HFFc6 (cell line): ENCODE data around the gene ATP6V0C. TPM values are rescaled to one million over a fixed set of nuclear protein-coding genes. Genes with fewer than 3 reads are reported as not detected.

Experiments
- DNase-seq: peaks from one replicate; pipeline ENCODE4 v3.0.0-alpha.2; 2018
- H3K27ac Mint-ChIP-seq: 2 replicates; pipeline ENCODE4 v1.8.0; 2020; ENCODE audit warnings: mild to moderate bottlenecking, mixed read lengths
- H3K27me3 Mint-ChIP-seq: 2 replicates; pipeline ENCODE4 v1.8.0; 2021; ENCODE audit warnings: mild to moderate bottlenecking, moderate library complexity, mixed read lengths; ENCODE audit not compliant: insufficient read depth
- H3K36me3 Mint-ChIP-seq: 2 replicates; pipeline ENCODE4 v1.8.0; 2021; ENCODE audit warnings: low read depth, mixed read lengths
- H3K4me1 Mint-ChIP-seq: 2 replicates; pipeline ENCODE4 v1.8.0; 2020; ENCODE audit warnings: low read depth, mixed read lengths
- H3K4me3 Mint-ChIP-seq: 2 replicates; pipeline ENCODE4 v1.8.0; 2020; ENCODE audit warnings: mild to moderate bottlenecking, moderate library complexity, mixed read lengths
- H3K9me3 Mint-ChIP-seq: 2 replicates; pipeline ENCODE4 v1.8.0; 2020; ENCODE audit warnings: mild to moderate bottlenecking, mixed read lengths
- total RNA-seq, 6 experiments: library from RNA; stranded (reverse); fragmentation: NEBNext Ultra II Directional; extraction: Animal tissue kit (Norgen Biotek cat#: 25700); gene quantifications; 2 replicates in 1 of 6; 3 replicates in 5 of 6; pipeline ENCODE4 v1.2.3, GENCODE V29; 2021
- TF ChIP-seq, protein P1 (sequence below): fragments of 200-600 bp; sonication (generic); IDR thresholded peaks from 2 replicates; pipeline ENCODE4 v1.5.0; 2021; ENCODE audit warnings: antibody characterized with exemption, mild to moderate bottlenecking

Gene ATP6V0C
- total RNA-seq, 6 experiments from 2014 or later, result 303 to 341 (median 309) TPM

DNA sequence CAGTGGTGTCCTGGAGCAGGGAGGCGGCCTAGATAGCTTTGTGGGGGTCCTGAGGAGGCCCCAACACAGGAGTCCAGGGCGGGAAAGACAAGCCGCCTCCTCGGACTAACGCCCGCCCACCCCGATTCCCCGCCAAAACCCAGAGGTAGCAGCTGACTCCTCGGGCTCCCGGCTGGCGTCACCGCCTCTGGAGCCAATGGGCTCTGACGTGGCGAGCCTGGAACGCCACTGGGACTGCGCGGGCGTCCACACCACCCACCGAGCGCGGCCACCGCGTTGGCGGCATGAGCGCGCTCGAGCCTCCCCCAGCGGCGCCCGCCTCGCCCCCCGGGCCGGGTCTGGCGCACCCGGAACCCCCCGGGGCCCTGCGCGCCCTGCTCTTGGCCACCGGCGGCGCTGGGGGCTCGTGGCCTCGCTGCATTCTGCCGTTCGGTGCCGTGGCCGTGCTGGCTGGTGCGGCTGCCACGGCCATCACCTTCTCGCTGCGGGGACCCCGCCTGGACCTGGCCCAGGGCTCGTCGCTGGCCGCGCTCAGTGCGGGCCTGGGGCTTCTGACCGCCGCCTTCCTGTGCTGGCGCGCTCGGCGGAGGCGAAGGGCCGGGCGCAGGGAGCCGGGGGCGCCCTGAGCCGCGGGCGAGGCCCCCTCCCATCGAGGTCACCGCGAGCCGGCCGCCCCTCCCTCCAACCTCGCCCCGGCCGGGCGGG lies 46.1 kb upstream of the ATP6V0C start:
- Mint-ChIP-seq H3K4me3 (peak overlapping the region; percentile 71), H3K9me3 (no peaks in the 10 kb centered on the region), H3K27ac (no peak overlapping the region), H3K36me3 (no peaks in the 10 kb centered on the region), H3K4me1 (peaks cover 6% of the 10 kb centered on the region), H3K27me3 (peaks cover 4% of the 10 kb centered on the region)
- DNase-seq, result peak; percentile 46
- TF ChIP-seq, protein P1, sequence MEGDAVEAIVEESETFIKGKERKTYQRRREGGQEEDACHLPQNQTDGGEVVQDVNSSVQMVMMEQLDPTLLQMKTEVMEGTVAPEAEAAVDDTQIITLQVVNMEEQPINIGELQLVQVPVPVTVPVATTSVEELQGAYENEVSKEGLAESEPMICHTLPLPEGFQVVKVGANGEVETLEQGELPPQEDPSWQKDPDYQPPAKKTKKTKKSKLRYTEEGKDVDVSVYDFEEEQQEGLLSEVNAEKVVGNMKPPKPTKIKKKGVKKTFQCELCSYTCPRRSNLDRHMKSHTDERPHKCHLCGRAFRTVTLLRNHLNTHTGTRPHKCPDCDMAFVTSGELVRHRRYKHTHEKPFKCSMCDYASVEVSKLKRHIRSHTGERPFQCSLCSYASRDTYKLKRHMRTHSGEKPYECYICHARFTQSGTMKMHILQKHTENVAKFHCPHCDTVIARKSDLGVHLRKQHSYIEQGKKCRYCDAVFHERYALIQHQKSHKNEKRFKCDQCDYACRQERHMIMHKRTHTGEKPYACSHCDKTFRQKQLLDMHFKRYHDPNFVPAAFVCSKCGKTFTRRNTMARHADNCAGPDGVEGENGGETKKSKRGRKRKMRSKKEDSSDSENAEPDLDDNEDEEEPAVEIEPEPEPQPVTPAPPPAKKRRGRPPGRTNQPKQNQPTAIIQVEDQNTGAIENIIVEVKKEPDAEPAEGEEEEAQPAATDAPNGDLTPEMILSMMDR, result peak; percentile 35; the same call in 1 of the 2 replicates

DNA sequence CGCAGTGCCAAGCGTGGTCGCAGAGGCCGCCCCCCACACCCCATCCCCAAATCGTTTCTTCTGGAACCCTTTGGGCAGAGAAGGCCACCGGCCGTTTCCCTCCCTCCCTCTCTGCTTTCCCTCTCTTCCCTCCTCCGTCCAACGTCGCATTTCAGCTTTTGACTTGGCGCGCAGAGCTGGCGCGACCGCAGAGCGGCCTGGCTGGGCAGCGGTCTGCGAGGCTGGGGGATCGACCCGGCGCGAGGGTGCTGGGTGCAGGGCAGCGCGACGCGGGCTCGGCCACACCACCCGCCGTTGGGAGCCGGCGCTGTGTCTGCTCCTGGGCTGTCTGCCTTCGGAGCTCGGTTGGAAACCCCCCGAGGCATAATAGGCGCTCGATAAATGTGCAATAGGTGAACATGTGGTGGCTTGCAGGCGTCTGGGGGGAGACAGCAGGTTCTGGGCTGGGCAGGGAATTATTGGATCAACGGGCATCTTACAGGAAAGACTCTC lies 45.5 kb upstream of the ATP6V0C start:
- DNase-seq, result no peak
- no peaks in the 10 kb centered on the region for H3K36me3 Mint-ChIP-seq
- peak overlapping the region; percentile 71 for H3K4me3 Mint-ChIP-seq
- peaks cover 6% of the 10 kb centered on the region for H3K4me1 Mint-ChIP-seq
- 0 out of 2 replicates have a peak overlapping the region, but pooled peaks have one; percentile 16 for H3K27ac Mint-ChIP-seq
- H3K27me3 Mint-ChIP-seq, result peaks cover 4% of the 10 kb centered on the region
- TF ChIP-seq, protein P1, result no peak
- no peaks in the 10 kb centered on the region for H3K9me3 Mint-ChIP-seq

DNA sequence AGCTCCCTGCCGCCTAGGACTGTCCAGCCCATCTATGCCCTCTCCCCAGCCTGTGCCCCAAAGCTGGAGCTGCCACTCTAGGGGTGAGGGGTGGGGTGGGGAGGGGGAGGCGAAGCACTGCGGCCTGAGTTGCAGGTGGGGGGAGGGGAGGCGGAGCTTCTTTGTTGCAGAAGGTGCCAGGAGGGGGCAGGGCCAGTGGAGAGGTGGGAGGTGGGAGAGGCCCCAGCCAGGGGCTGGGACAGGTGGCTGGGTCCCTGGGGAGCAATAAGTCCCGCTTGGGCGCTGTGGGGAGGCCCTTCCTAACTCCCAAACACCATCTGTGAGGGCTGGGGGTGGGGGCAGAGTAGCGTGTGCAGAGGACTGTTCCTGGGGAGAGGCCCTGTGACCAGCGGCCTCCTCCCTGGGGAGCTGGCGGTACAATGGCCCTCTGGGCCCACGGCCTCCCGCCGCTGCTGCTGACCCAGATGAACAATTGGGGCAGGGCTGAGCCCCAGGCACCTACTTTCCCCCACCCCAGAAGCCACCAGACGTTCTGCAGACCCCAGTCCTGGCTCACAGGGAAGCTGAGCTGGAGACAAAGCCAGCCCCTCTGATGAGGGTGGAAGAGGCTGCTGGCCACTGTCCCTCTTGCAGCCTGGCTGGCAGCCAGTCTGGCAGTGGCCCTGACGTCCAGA lies 44.9 kb upstream of the ATP6V0C start:
- peaks cover under 1% of the 10 kb centered on the region; the same call in 1 of the 2 replicates for H3K4me1 Mint-ChIP-seq
- H3K27ac Mint-ChIP-seq, result no peak overlapping the region; the same call in 1 of the 2 replicates
- no peaks in the 10 kb centered on the region for H3K9me3 Mint-ChIP-seq
- no peaks in the 10 kb centered on the region for H3K36me3 Mint-ChIP-seq
- peak overlapping the region; percentile 71 for H3K4me3 Mint-ChIP-seq
- DNase-seq, result no peak
- peaks cover 4% of the 10 kb centered on the region for H3K27me3 Mint-ChIP-seq
- TF ChIP-seq, protein P1, result no peak

DNA sequence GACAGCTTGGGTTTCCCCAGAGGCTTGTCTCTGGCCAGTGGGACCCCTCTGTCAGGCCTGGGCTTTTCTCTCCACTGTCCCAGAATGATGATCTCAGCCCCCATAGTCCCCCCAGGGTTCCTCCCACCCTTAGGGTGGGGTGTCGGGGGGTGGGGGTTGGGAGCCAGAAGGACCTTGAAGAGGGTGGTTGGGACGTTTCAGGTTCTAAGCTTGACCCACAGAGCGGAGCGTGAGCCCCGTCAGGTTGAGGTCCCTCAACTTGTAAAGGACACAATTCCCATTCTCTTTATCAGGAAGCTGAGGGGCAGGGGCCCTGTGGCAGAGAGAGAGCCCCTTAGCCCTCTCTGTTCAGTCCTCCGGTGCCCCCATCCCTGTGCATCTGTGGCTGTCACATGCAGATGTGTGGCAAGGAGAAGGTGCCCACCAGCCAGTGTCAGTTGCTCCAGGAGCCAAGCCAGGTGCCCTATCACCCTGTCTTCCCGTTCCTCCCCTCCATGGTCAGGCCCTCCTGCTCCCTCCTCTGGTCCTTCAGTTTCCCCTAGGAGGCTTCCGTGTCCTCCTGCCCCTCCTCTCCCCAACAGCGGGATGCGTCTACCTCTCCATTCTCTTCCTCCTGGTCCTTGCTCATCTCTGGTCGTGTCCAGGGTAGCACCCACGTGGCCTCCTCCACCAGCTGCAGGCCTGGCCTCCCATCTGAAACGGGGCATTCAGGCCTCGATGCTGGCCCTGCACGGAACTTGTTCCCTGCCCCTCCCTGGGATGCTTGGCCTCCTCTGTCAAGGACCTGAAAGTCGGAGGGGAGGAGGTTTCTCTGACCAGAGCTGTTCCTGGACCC lies 44.1 kb upstream of the ATP6V0C start:
- no peaks in the 10 kb centered on the region for H3K4me1 Mint-ChIP-seq
- H3K27ac Mint-ChIP-seq, result no peak overlapping the region
- H3K36me3 Mint-ChIP-seq, result no peaks in the 10 kb centered on the region
- peaks cover 3% of the 10 kb centered on the region for H3K27me3 Mint-ChIP-seq
- H3K9me3 Mint-ChIP-seq, result no peaks in the 10 kb centered on the region
- TF ChIP-seq, protein P1, result no peak
- DNase-seq, result no peak
- H3K4me3 Mint-ChIP-seq, result no peak overlapping the region

DNA sequence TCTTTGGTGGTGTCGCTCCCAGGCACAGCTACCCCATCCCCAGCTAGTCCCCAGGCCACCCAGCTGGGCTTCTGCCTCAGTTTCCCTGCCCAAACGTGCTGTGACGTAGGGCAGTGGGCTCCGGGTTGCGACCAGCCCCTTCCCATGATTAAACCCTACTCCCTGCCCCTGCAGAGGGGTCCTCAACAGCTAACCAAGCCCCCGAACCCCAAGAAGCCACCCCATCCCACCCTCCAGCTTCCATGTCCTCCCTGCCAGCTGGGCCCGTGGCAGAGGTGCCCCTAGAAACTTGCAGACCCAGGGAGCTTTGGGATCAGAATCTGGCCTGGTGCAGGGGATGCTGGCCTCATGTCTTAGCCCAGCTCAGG lies 43.5 kb upstream of the ATP6V0C start:
- TF ChIP-seq, protein P1, result no peak
- H3K9me3 Mint-ChIP-seq, result no peaks in the 10 kb centered on the region

More for the DNA sequence above, 43.5 kb upstream of the ATP6V0C start:
- no peak for DNase-seq
- no peak overlapping the region for H3K27ac Mint-ChIP-seq
- no peak overlapping the region; the same call in 1 of the 2 replicates for H3K4me3 Mint-ChIP-seq
- H3K4me1 Mint-ChIP-seq, result no peaks in the 10 kb centered on the region
- H3K27me3 Mint-ChIP-seq, result peaks cover 1% of the 10 kb centered on the region; the same call in 1 of the 2 replicates
- H3K36me3 Mint-ChIP-seq, result no peaks in the 10 kb centered on the region
